Esophagus muscularis mucosa (tissue), 4 donors: ENCODE data around the gene IRF9. TPM values are rescaled to one million over a fixed set of nuclear protein-coding genes. Genes with fewer than 3 reads are reported as not detected.
A peak's percentile ranks its signal among the peaks of the same experiment; 100 is the strongest.

Source experiments
- DNase-seq: peaks from one replicate; pipeline ENCODE4 v3.0.0-alpha.2; 2017; ENCODE audit errors: extremely low spot score
- H3K27ac ChIP-seq, 4 donors: fragments of 200-600 bp; sonication (generic); replicated peaks in 1 of 4; 1 replicate in 3 of 4; 2 replicates in 1 of 4; pipeline ENCODE4 v1.5.1; 2016 to 2019; ENCODE audit warnings: mild to moderate bottlenecking in 1 of 4
- H3K27me3 ChIP-seq, 4 donors: fragments of 200-600 bp; sonication (generic); one replicate each; pipeline versions ENCODE4 v1.5.1 to v1.6.0; 2016 to 2019
- H3K36me3 ChIP-seq, 4 donors: fragments of 200-600 bp; sonication (generic); one replicate each; pipeline ENCODE4 v1.5.1; 2016 to 2019
- H3K4me1 ChIP-seq, 4 donors: fragments of 200-600 bp; sonication (generic); one replicate each; pipeline ENCODE4 v1.5.1; 2016 to 2019
- H3K4me3 ChIP-seq, 4 donors: fragments of 200-600 bp; sonication (generic); 1 replicate in 2 of 4; 2 replicates in 2 of 4; pipeline ENCODE4 v1.5.1; 2016 to 2019; ENCODE audit warnings: mild to moderate bottlenecking in 4 of 4, moderate library complexity in 1 of 4
- H3K9me3 ChIP-seq, 4 donors: fragments of 200-600 bp; sonication (generic); 1 replicate in 3 of 4; 2 replicates in 1 of 4; pipeline ENCODE4 v1.5.1; 2016 to 2019
- EP300 ChIP-seq: sonication (generic); formaldehyde crosslinking; IDR thresholded peaks from one replicate; pipeline ENCODE4 v1.6.1; 2017; ENCODE audit warnings: antibody characterized with exemption
- POLR2A ChIP-seq: fragments of 450-650 bp; IDR thresholded peaks from one replicate; pipeline ENCODE4 v1.6.1; 2017; ENCODE audit warnings: antibody characterized with exemption, moderate library complexity, mild to moderate bottlenecking, low read depth
- POLR2AphosphoS5 ChIP-seq, 2 donors: sonication (generic); formaldehyde crosslinking; IDR thresholded peaks; one replicate each; pipeline ENCODE4 v1.6.1; 2017; ENCODE audit warnings: antibody characterized with exemption in 2 of 2
- WGBS: methylation state at CpG from one replicate; pipeline ENCODE4 v1.1.5; 2018; 5-methylcytosine and 5-hydroxymethylcytosine counted together
- intact Hi-C: fragments of 100-400 bp; cut with DNase I; formaldehyde crosslinking; loops from one replicate; pipeline ENCODE4 v1.15.1; 2023
- total RNA-seq, 4 donors: library from RNA; depleted of rRNA; stranded (reverse); fragments of >200 nt; gene quantifications; one replicate each; pipeline versions ENCODE4 v1.1.0 to v1.2.1, GENCODE V29; 2016
- TF ChIP-seq, protein P1 (sequence below), 3 experiments: fragments of 200-600 bp in 2 of 3; fragments of 450-650 bp in 1 of 3; sonication (generic) in 2 of 3; IDR thresholded peaks; one replicate each; pipeline ENCODE4 v1.5.1; 2017 to 2019; ENCODE audit warnings: antibody characterized with exemption in 3 of 3, mild to moderate bottlenecking in 2 of 3, moderate library complexity in 1 of 3

IRF9 gene
- total RNA-seq, 4 donors from 2014 or later, result 39.5 to 78.3 (median 63.2) TPM

DNA sequence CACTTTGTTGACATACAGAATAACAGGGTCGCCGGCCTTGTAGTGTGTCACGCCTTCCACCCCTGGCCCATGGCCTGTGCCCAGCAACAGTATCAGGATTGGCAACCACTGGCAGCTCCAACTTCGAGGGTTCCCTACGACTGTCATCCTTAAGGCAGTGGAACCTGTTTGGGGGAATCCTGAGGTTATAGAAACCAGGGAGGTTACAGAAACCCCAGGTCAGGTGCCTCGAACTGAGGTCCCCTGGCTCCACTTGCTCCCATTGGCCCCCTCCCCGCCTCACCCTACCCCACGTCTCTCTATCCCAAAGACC lies 33.8 kb downstream of the IRF9 start:
- Histone ChIP-seq H3K27me3 (no peaks in the 10 kb centered on the region), H3K36me3 (peaks cover 16 to 36% (median 32%) of the 10 kb centered on the region in 4 donors), H3K4me1 (peaks cover 32 to 61% (median 45%) of the 10 kb centered on the region in 4 donors), H3K4me3 (peak overlapping the region; percentile 82 to 89 (median 84)), H3K9me3 (no peaks in the 10 kb centered on the region), H3K27ac (peak overlapping the region; percentile 95 to 98 (median 96))
- WGBS, result 48% methylated on average over 6 of the region's 8 CpGs
- TF ChIP-seq POLR2AphosphoS5 (IDR thresholded peaks at IDR 0.05) (no peak), EP300 (no peak), POLR2A (no peak)
- TF ChIP-seq, protein P1, sequence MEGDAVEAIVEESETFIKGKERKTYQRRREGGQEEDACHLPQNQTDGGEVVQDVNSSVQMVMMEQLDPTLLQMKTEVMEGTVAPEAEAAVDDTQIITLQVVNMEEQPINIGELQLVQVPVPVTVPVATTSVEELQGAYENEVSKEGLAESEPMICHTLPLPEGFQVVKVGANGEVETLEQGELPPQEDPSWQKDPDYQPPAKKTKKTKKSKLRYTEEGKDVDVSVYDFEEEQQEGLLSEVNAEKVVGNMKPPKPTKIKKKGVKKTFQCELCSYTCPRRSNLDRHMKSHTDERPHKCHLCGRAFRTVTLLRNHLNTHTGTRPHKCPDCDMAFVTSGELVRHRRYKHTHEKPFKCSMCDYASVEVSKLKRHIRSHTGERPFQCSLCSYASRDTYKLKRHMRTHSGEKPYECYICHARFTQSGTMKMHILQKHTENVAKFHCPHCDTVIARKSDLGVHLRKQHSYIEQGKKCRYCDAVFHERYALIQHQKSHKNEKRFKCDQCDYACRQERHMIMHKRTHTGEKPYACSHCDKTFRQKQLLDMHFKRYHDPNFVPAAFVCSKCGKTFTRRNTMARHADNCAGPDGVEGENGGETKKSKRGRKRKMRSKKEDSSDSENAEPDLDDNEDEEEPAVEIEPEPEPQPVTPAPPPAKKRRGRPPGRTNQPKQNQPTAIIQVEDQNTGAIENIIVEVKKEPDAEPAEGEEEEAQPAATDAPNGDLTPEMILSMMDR (IDR thresholded peaks at IDR 0.05), result no peak
- intact Hi-C loops, result loop anchor here (2.0 kb wide), 1 partner anchor 18 kb away; the partner anchor contains the start of gene CHMP4A
- DNase-seq, result no peak

DNA sequence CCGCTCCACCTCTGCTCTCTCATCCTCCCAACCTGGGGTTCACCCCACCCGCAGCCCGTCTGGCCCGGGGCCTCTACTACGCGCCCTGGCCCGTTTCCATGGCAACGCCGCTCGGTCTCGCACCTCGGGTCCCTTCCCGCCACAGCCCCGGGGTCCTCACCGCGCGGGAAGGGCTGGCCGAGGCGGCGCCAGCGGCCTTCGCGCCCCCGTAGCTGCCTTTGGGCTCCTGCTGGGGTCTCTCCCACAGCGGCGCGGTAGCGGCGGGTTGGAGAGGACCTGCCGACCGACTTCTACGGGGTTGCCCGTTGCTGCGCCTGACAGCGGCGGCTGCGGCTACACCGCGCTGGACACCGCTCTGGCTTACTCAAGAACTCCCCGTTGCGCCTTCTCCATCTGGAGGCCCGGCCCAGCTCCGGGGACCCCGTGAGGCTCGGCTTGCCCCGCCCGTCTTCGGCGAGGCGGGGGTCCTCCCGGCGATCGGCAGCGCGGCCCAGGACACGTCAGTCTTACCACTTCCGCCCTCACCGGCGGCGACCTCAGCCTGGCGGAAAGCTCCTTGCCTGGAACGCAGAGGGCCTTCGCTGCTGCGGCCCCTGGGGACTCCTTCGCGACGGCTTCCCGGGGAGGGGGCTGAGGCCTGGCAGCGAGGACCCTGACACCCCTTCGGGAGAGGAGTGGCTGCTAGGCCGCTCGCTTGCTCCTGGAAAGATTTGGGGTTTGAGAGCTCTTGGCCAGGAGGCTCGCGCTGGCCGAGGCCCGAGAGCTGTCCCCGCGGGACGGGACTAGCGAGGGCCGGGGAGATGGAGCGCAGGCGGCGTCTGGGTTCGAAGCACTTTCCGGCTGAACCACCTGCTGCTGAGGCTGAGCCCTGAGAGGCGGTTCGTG lies 34.4 kb downstream of the IRF9 start, which contains the start of gene TM9SF1:
Gene TM9SF1 (minus strand): TSS at position 256 of the 885 bp plus-strand sequence. CDS start 422 bp downstream, outside the sequence.
- peaks cover 32 to 61% (median 45%) of the 10 kb centered on the region in 4 donors for H3K4me1 ChIP-seq
- peak; percentile 97 for DNase-seq
- no peaks in the 10 kb centered on the region for H3K9me3 ChIP-seq
- peak within 1 kb of the TSS; percentile 82 to 89 (median 84) for H3K4me3 ChIP-seq
- WGBS, result under 1% methylated on average over 27 of the region's 89 CpGs
- TF ChIP-seq POLR2AphosphoS5 (IDR thresholded peaks at IDR 0.05) (peak; percentile 94), POLR2A (no peak)
- H3K36me3 ChIP-seq, result peaks cover 12 to 34% (median 29%) of the 10 kb centered on the region in 4 donors
- peak within 1 kb of the TSS; percentile 95 to 98 (median 96) for H3K27ac ChIP-seq
- H3K27me3 ChIP-seq, result no peaks in the 10 kb centered on the region
- intact Hi-C loops, result loop anchor here (2.0 kb wide), 1 partner anchor 17 kb away; the partner anchor contains the start of gene CHMP4A

DNA sequence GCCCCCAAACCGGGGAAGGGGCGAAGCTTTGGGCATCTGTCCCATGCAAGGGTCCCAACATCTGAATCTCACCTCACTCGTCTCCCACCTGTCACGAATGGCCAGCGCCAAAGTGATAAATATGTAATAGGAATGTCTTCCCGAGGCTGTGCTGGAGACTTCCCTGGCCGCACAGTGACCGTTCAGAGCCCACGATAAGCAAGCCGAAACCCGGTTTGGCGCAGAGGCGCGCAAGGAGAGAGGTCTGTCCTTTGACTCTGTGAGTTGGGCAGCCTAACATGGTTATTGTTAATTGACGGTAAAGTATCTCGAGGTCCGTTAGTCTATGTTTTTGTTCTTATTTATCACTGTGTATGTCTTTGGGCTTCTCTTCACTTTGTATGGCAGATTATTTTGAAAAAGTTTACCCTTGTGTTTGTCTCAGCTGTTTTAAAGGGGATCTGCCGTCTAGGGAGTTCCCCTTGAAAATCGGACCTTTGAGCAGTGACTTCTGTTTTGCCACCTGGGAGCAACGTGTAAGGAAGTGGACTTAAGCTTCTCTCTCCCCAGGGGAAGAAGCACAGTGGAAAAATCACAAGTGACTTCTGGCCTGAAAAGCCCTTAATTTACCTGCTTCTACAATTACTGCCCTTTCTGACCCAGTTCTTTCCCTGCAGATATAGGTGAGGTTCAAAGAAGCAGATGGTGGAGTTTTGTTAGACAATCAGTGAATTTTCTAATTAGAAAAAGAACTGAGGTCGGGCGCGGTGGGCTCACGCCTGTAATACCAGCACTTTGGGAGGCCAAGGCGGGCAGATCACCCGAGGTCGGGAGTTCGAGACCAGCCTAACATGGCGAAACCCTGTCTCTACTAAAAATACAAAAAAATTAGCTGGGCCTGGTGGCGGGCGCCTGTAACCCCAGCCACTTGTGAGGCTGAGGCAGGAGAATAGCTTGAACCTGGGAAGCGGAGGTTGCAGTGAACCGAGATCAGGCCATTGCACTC lies 35.3 kb downstream of the IRF9 start:
- no peak for TF ChIP-seq POLR2AphosphoS5 (IDR thresholded peaks at IDR 0.05)
- TF ChIP-seq POLR2A, result no peak
- no peak for TF ChIP-seq EP300
- TF ChIP-seq, protein P1 (IDR thresholded peaks at IDR 0.05), result no peak
- Histone ChIP-seq H3K27ac (peak overlapping the region; percentile 95 to 98 (median 96)), H3K36me3 (peaks cover 11 to 34% (median 27%) of the 10 kb centered on the region in 4 donors), H3K4me1 (peaks cover 32 to 61% (median 45%) of the 10 kb centered on the region in 4 donors), H3K9me3 (no peaks in the 10 kb centered on the region), H3K27me3 (no peaks in the 10 kb centered on the region), H3K4me3 (peak overlapping the region; percentile 82 to 89 (median 84))
- intact Hi-C loops, result no loop called here
- WGBS, result 37% methylated on average over 33 of the region's 33 CpGs
- DNase-seq, result no peak

DNA sequence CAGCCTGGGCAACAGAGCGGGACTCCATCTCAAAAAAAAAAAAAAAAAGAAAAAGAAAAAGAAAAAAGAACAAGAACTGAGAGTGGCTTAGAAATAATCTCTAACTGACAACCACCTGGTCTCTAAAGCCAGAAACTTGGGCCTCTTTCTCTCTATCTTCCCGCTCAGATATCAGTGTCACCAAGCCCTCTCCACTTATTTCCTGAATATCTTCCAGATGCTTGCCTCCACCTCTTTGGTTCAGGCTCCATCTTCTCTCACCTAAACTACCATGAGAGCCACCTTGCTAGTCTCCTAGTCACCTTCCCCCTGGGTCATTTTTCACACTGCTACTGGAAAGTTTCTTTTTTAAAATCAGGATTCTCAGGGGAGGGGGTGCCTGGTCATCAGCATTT lies 36.0 kb downstream of the IRF9 start:
- H3K27me3 ChIP-seq, result no peaks in the 10 kb centered on the region
- H3K4me3 ChIP-seq, result peak overlapping the region in 2 of 4 donors; percentile 84 to 85
- intact Hi-C loops, result no loop called here
- H3K36me3 ChIP-seq, result peaks cover 11 to 33% (median 23%) of the 10 kb centered on the region in 4 donors
- H3K27ac ChIP-seq, result no peak overlapping the region
- TF ChIP-seq EP300, result no peak
- TF ChIP-seq, protein P1 (IDR thresholded peaks at IDR 0.05), result no peak
- TF ChIP-seq POLR2AphosphoS5 (IDR thresholded peaks at IDR 0.05), result no peak
- no peak for TF ChIP-seq POLR2A
- no peak for DNase-seq
- 85% methylated on average over 2 of the region's 2 CpGs for WGBS
- peaks cover 32 to 57% (median 45%) of the 10 kb centered on the region in 4 donors for H3K4me1 ChIP-seq
- H3K9me3 ChIP-seq, result no peaks in the 10 kb centered on the region
